Kidney (tissue), 14 donors: ENCODE results near the gene TPSB2. TPM values are rescaled to one million over a fixed set of nuclear protein-coding genes. Genes with fewer than 3 reads are reported as not detected.

ENCODE experiments used
- DNase-seq, 5 donors: peaks; one replicate each; pipeline ENCODE4 v3.0.0-alpha.2; 2013 to 2020
- FAIRE-seq: peaks from 2 replicates; lab custom pipeline; 2012; peaks lifted over from hg19 to GRCh38; lab: Jason Lieb, UNC
- H3K27ac ChIP-seq, 2 donors: one replicate each; pipeline ENCODE4 v1.7.0; 2013; ENCODE audit warnings: low read depth in 2 of 2, low read length in 2 of 2, inconsistent platforms in 1 of 2
- H3K27me3 ChIP-seq: one replicate; pipeline ENCODE4 v1.7.1; 2013; ENCODE audit warnings: low read length, inconsistent platforms; ENCODE audit not compliant: control insufficient read depth, insufficient read depth
- H3K36me3 ChIP-seq, 3 donors: one replicate each; pipeline versions ENCODE4 v1.7.0 to v1.7.1; 2013; ENCODE audit warnings: low read length in 3 of 3, control low read depth in 1 of 3, inconsistent platforms in 1 of 3; ENCODE audit not compliant: insufficient read depth in 3 of 3, control insufficient read depth in 2 of 3
- H3K4me1 ChIP-seq, 3 donors: one replicate each; pipeline versions ENCODE4 v1.7.0 to v1.7.1; 2013; ENCODE audit warnings: low read length in 3 of 3, inconsistent platforms in 1 of 3, low read depth in 1 of 3; ENCODE audit not compliant: control insufficient read depth in 2 of 3, insufficient read depth in 2 of 3
- H3K4me3 ChIP-seq, 3 donors: one replicate each; pipeline versions ENCODE4 v1.7.0 to v1.8.1; 2013; ENCODE audit warnings: low read length in 3 of 3, control low read depth in 1 of 3, inconsistent platforms in 1 of 3
- H3K9ac ChIP-seq, 3 donors: one replicate each; pipeline versions ENCODE4 v1.7.0 to v1.7.1; 2013; ENCODE audit warnings: low read length in 3 of 3, control low read depth in 1 of 3, inconsistent platforms in 1 of 3
- H3K9me3 ChIP-seq, 3 donors: one replicate each; pipeline versions ENCODE4 v1.7.0 to v1.7.1; 2013; ENCODE audit warnings: low read length in 3 of 3, control low read depth in 1 of 3, inconsistent platforms in 1 of 3; ENCODE audit not compliant: control insufficient read depth in 2 of 3, insufficient read depth in 1 of 3
- intact Hi-C: fragments of 100-400 bp; cut with DNase I; formaldehyde crosslinking; loops from one replicate; pipeline ENCODE4 v1.11.1; 2022
- polyA plus RNA-seq: library from polyadenylated mRNA; stranded (reverse); fragments of 350-450 nt; fragmentation: Illumina TruSeq; extraction: RNeasy Lipid Tissue Mini Kit (QIAGEN cat#74804); gene quantifications from one replicate; pipeline ENCODE4 v1.2.3, GENCODE V29; 2014; ENCODE audit warnings: low read depth, low replicate concordance; ENCODE audit not compliant: insufficient read depth
- total RNA-seq: library from RNA; stranded (reverse); fragmentation: NEBNext Ultra II Directional; extraction: Animal tissue kit (Norgen Biotek cat#: 25700); gene quantifications from one replicate; pipeline ENCODE4 v1.2.1, GENCODE V29; 2021
- TF ChIP-seq, protein P1 (sequence below): IDR thresholded peaks from 3 replicates; pipeline ENCODE4 v1.5.1; 2012; ENCODE audit warnings: mild to moderate bottlenecking, moderate library complexity, borderline replicate concordance; ENCODE audit not compliant: insufficient read depth; ENCODE audit errors: extremely low read depth
- donor health status: control.
- donor health status: control.
- donor health status: control.
- donor health status: control.
- donor health status: control.
- donor health status: DM: yes; HTN: yes; CAD: no.
- donor health status: Normal renal cell carcinoma (clear cell type).

TPSB2 gene
- total and polyA plus RNA-seq, 2 donors from 2014 or later: 141 TPM; not detected in 1

DNA sequence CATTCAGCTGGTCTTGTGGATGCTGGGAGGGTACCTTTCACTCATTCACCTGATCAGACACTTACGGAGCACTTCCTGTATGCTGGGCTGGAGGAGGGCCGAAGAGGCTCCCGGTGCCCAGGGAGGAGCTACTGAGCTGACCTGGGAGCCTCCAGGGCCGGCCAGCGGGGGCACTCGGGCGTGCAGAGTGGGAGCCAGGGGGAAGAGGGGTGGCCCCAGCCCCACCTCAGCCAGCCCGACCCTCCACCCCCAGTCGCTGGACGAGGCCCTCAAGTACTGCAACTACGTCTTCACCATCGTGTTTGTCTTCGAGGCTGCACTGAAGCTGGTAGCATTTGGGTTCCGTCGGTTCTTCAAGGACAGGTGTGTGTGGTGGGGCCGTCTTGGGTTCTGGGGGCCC is 15.3 kb downstream of the TPSB2 start:
- Histone ChIP-seq H3K36me3 (peaks cover 0 to 3% (median 0%) of the 10 kb centered on the region in 3 donors), H3K9me3 (no peaks in the 10 kb centered on the region), H3K27ac (no peak overlapping the region), H3K9ac (no peak overlapping the region), H3K4me3 (no peak overlapping the region), H3K27me3 (no peaks in the 10 kb centered on the region), H3K4me1 (no peaks in the 10 kb centered on the region)
- DNase-seq (no peak), FAIRE-seq (no peak)
- intact Hi-C loops: no loop called here
- TF ChIP-seq, protein P1, sequence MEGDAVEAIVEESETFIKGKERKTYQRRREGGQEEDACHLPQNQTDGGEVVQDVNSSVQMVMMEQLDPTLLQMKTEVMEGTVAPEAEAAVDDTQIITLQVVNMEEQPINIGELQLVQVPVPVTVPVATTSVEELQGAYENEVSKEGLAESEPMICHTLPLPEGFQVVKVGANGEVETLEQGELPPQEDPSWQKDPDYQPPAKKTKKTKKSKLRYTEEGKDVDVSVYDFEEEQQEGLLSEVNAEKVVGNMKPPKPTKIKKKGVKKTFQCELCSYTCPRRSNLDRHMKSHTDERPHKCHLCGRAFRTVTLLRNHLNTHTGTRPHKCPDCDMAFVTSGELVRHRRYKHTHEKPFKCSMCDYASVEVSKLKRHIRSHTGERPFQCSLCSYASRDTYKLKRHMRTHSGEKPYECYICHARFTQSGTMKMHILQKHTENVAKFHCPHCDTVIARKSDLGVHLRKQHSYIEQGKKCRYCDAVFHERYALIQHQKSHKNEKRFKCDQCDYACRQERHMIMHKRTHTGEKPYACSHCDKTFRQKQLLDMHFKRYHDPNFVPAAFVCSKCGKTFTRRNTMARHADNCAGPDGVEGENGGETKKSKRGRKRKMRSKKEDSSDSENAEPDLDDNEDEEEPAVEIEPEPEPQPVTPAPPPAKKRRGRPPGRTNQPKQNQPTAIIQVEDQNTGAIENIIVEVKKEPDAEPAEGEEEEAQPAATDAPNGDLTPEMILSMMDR: no peak

DNA sequence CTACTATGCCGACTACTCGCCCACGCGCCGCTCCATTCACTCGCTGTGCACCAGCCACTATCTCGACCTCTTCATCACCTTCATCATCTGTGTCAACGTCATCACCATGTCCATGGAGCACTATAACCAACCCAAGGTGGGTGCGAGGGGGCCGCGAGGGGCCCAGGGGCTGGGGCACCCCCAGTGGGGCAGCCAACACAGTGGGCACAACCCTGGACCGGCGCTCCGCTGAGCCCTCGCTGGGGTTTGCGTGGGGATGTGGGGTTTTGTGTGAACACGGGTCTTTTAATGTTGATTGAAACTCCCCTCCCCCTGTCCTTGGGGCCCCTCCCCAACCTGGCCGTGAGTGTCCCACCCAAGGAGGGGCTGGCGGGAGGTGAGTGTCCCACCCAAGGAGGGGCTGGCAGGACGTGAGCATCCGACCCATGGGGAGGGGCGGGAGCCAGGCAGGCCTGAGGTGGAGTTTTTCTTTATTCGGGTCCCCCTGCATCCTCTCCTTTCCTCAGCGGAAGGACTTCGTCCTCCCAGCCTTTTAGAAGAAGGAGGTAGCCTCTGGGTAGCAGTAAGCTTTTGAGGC is 16.1 kb downstream of the TPSB2 start:
- no peak for DNase-seq
- H3K9me3 ChIP-seq: no peaks in the 10 kb centered on the region
- H3K27ac ChIP-seq: no peak overlapping the region
- no peaks in the 10 kb centered on the region for H3K27me3 ChIP-seq
- peaks cover 0 to 3% (median 0%) of the 10 kb centered on the region in 3 donors for H3K36me3 ChIP-seq
- no peaks in the 10 kb centered on the region for H3K4me1 ChIP-seq
- no peak for FAIRE-seq
- H3K9ac ChIP-seq: no peak overlapping the region
- TF ChIP-seq, protein P1: no peak
- no peak overlapping the region for H3K4me3 ChIP-seq
- intact Hi-C loops: no loop called here

DNA sequence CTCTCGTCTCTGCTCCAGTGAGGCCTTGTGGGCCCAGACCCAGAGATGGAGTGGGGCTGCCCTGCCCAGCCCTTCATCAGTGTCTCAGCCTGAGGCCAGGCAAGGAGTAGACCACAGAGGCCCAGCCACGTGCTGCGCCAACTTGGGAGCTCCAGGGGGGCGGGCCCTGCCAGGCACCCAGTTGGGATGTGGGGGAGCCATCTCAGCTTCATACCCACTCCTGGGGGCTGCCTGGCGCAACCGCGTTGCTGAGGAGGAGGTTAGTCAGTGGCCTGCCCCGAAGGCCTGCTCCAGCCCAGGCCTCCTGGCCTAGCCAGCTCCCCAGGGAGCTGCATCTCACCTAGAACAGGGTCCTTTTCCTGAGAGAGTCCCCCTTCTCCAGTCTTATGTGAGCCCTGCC is 16.8 kb downstream of the TPSB2 start:
- Histone ChIP-seq H3K36me3 (peaks cover 0 to 3% (median 0%) of the 10 kb centered on the region in 3 donors), H3K9ac (no peak overlapping the region), H3K4me1 (no peaks in the 10 kb centered on the region), H3K4me3 (no peak overlapping the region), H3K27me3 (no peaks in the 10 kb centered on the region), H3K9me3 (no peaks in the 10 kb centered on the region), H3K27ac (no peak overlapping the region)
- TF ChIP-seq, protein P1: no peak
- DNase-seq (no peak), FAIRE-seq (no peak)
- intact Hi-C loops: no loop called here
